Astrocyte (in vitro differentiated cells and primary cell): ENCODE data around the gene TNNT3. TPM values are rescaled to one million over a fixed set of nuclear protein-coding genes. Genes with fewer than 3 reads are reported as not detected.

Source experiments
- DNase-seq: peaks from one replicate; pipeline ENCODE4 v3.0.0-alpha.2; 2010; ENCODE audit warnings: low read depth
- FAIRE-seq: peaks from 2 replicates; lab custom pipeline; 2011; peaks lifted over from hg19 to GRCh38; lab: Jason Lieb, UNC
- H2AFZ ChIP-seq: 2 replicates; pipeline ENCODE4 v1.6.0; 2012; ENCODE audit warnings: low read depth, low read length, inconsistent platforms
- H3K27ac ChIP-seq: 2 replicates; pipeline ENCODE4 v1.5.1; 2011; ENCODE audit warnings: low read depth, low read length, inconsistent platforms
- H3K27me3 ChIP-seq: 2 replicates; pipeline ENCODE4 v1.6.0; 2011; ENCODE audit warnings: low read length, inconsistent platforms; ENCODE audit not compliant: insufficient read depth
- H3K36me3 ChIP-seq: 2 replicates; pipeline ENCODE4 v1.5.1; 2011; ENCODE audit warnings: low read length, inconsistent platforms; ENCODE audit not compliant: insufficient read depth
- H3K4me1 ChIP-seq: 2 replicates; pipeline ENCODE4 v1.5.1; 2011; ENCODE audit warnings: low read length, inconsistent platforms; ENCODE audit not compliant: insufficient read depth
- H3K4me2 ChIP-seq: 2 replicates; pipeline ENCODE4 v1.6.0; 2012; ENCODE audit warnings: low read length, inconsistent platforms
- H3K4me3 ChIP-seq: 2 replicates; pipeline ENCODE4 v1.5.1; 2011; ENCODE audit warnings: low read depth, mild to moderate bottlenecking, low read length, inconsistent platforms; ENCODE audit not compliant: insufficient read depth
- H3K79me2 ChIP-seq: 2 replicates; pipeline ENCODE4 v1.6.0; 2012; ENCODE audit warnings: mild to moderate bottlenecking, low read length, inconsistent platforms; ENCODE audit not compliant: insufficient read depth
- H3K9ac ChIP-seq: 2 replicates; pipeline ENCODE4 v1.6.0; 2012; ENCODE audit warnings: mild to moderate bottlenecking, low read length, inconsistent platforms
- H3K9me3 ChIP-seq: 2 replicates; pipeline ENCODE4 v1.5.1; 2012; ENCODE audit warnings: low read depth, mild to moderate bottlenecking, low read length, inconsistent platforms; ENCODE audit not compliant: insufficient read depth
- H4K20me1 ChIP-seq: 2 replicates; pipeline ENCODE4 v1.6.0; 2012; ENCODE audit warnings: low read length, inconsistent platforms; ENCODE audit not compliant: insufficient read depth
- H3K27ac Mint-ChIP-seq: one replicate; pipeline ENCODE4 v1.8.0; 2021; ENCODE audit warnings: mild to moderate bottlenecking, mixed read lengths; ENCODE audit not compliant: unreplicated experiment
- H3K27me3 Mint-ChIP-seq: one replicate; pipeline ENCODE4 v1.8.0; 2021; ENCODE audit warnings: low read depth, mixed read lengths; ENCODE audit not compliant: unreplicated experiment
- H3K36me3 Mint-ChIP-seq: one replicate; pipeline ENCODE4 v1.8.0; 2021; ENCODE audit warnings: low read depth, mixed read lengths; ENCODE audit not compliant: unreplicated experiment
- H3K4me1 Mint-ChIP-seq: one replicate; pipeline ENCODE4 v1.8.0; 2021; ENCODE audit warnings: low read depth, mixed read lengths; ENCODE audit not compliant: unreplicated experiment
- H3K4me3 Mint-ChIP-seq: one replicate; pipeline ENCODE4 v1.8.0; 2021; ENCODE audit warnings: mild to moderate bottlenecking, moderate library complexity, mixed read lengths; ENCODE audit not compliant: unreplicated experiment
- H3K9me3 Mint-ChIP-seq: one replicate; pipeline ENCODE4 v1.8.0; 2021; ENCODE audit warnings: mild to moderate bottlenecking, mixed read lengths; ENCODE audit not compliant: unreplicated experiment
- EZH2 ChIP-seq: IDR thresholded peaks from 2 replicates; pipeline ENCODE4 v1.6.1; 2012; ENCODE audit warnings: mild to moderate bottlenecking, low read length, inconsistent platforms; ENCODE audit not compliant: insufficient read depth
- total RNA-seq: library from RNA; stranded (reverse); gene quantifications from 2 replicates; pipeline ENCODE4 v1.2.1, GENCODE V29; 2021
- TF ChIP-seq, protein P1 (sequence below): IDR thresholded peaks from 2 replicates; pipeline ENCODE4 v1.5.1; 2011; ENCODE audit warnings: low read depth, mild to moderate bottlenecking, inconsistent platforms, low read length, moderate library complexity; ENCODE audit not compliant: insufficient read depth

Gene TNNT3
- total RNA-seq, 1 donor from 2014 or later, result not detected

DNA sequence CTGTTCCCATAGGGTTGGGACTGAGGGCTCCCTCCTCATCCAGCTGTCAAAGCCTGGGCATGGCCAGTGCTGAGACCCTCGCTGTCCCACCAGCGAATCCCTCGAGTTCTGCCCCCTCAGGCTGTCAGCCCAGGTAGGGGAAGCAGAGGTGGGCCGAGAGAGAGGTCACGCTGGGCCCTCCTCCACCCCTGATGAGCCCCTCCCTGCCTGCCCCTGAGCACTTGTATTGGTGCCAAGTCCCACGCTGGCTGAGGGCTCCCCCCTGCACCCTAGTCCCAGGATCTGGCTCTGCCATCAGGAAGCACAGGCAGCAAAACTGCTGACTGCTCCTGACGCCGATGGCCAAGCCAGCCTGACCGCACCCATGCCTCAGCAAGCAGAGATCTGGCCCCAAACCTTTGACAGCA, 31.2 kb upstream of the TNNT3 start:
- Histone ChIP-seq H3K9me3 (no peaks in the 10 kb centered on the region), H3K36me3 (no peaks in the 10 kb centered on the region), H3K27me3 (peaks cover 2% of the 10 kb centered on the region), H2AFZ (no peak overlapping the region), H3K27ac (no peak overlapping the region), H3K9ac (no peak overlapping the region), H3K4me1 (no peaks in the 10 kb centered on the region), H3K4me3 (no peak overlapping the region), H4K20me1 (no peaks in the 10 kb centered on the region), H3K79me2 (no peaks in the 10 kb centered on the region), H3K4me2 (no peak overlapping the region)
- TF ChIP-seq EZH2, result no peak
- TF ChIP-seq, protein P1, sequence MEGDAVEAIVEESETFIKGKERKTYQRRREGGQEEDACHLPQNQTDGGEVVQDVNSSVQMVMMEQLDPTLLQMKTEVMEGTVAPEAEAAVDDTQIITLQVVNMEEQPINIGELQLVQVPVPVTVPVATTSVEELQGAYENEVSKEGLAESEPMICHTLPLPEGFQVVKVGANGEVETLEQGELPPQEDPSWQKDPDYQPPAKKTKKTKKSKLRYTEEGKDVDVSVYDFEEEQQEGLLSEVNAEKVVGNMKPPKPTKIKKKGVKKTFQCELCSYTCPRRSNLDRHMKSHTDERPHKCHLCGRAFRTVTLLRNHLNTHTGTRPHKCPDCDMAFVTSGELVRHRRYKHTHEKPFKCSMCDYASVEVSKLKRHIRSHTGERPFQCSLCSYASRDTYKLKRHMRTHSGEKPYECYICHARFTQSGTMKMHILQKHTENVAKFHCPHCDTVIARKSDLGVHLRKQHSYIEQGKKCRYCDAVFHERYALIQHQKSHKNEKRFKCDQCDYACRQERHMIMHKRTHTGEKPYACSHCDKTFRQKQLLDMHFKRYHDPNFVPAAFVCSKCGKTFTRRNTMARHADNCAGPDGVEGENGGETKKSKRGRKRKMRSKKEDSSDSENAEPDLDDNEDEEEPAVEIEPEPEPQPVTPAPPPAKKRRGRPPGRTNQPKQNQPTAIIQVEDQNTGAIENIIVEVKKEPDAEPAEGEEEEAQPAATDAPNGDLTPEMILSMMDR, result no peak
- FAIRE-seq (no peak), DNase-seq (no peak)
- Mint-ChIP-seq H3K27ac (no peak overlapping the region), H3K36me3 (no peaks in the 10 kb centered on the region), H3K27me3 (peaks cover 22% of the 10 kb centered on the region), H3K4me3 (no peak overlapping the region), H3K4me1 (no peaks in the 10 kb centered on the region), H3K9me3 (no peaks in the 10 kb centered on the region)

DNA sequence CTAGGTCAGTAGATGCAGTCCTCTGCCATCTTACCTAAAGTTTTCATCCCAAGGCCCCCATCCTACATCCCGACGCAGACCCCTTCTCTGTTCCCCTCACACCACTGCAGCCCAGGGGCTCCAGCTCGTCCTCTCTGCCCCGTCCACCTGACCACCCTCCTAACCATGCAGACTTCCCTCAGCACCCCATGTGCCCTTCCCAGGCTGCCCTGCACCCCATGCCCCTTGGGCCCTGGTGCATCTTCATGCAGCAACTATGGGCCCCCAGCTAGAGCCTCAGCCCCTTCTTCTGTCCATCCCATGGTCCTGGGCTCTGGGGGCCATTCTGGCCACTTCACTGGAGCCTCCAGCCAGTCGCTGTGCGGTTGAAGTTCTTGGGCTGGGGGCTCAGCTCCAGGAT, 30.7 kb upstream of the TNNT3 start:
- Histone ChIP-seq H3K9ac (no peak overlapping the region), H3K4me3 (no peak overlapping the region), H4K20me1 (no peaks in the 10 kb centered on the region), H2AFZ (no peak overlapping the region), H3K36me3 (no peaks in the 10 kb centered on the region), H3K4me2 (no peak overlapping the region), H3K9me3 (no peaks in the 10 kb centered on the region), H3K4me1 (no peaks in the 10 kb centered on the region), H3K79me2 (no peaks in the 10 kb centered on the region), H3K27ac (no peak overlapping the region), H3K27me3 (peaks cover 2% of the 10 kb centered on the region)
- FAIRE-seq (no peak), DNase-seq (no peak)
- Mint-ChIP-seq H3K27ac (no peak overlapping the region), H3K4me3 (no peak overlapping the region), H3K27me3 (peaks cover 26% of the 10 kb centered on the region), H3K9me3 (no peaks in the 10 kb centered on the region), H3K36me3 (no peaks in the 10 kb centered on the region), H3K4me1 (no peaks in the 10 kb centered on the region)
- TF ChIP-seq EZH2, result no peak
- TF ChIP-seq, protein P1, result no peak

DNA sequence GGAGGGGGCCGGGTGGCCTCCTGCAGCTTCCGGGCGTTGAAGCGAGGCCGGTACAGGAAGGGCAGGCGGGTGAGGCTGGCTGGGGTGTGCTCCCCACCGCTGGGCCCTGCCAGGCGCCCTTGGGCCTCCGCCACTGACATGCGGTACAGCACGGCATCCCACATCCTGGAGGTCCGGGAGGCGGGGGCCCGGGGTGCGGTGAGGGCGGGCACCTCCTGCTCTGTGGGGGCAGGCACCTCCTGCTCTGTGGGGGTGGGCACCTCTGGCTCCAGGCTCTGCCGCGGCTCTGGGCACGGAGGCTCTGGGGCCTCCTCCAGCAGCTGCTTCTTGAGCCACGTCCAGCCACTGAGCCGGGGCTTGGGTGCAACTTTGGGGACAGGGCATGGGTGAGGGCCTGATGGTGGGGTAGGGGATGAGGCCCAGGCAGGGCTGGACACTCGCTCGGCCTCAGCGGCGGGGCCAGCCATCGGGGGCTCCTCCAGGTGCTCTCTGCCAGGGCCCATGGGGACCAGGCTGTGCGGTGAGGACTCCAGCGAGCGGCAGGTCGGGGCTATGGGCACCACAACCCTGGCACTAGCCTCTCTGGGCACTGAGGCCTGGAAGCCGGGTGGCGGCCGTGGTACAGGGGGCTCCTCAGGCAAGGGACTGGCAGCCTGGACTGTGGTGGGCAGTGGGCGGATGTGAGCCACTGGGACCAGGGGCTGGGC, 30.1 kb upstream of the TNNT3 start:
- Histone ChIP-seq H3K9ac (no peak overlapping the region), H3K9me3 (no peaks in the 10 kb centered on the region), H3K4me3 (no peak overlapping the region), H3K36me3 (no peaks in the 10 kb centered on the region), H3K4me1 (no peaks in the 10 kb centered on the region), H2AFZ (no peak overlapping the region), H3K79me2 (no peaks in the 10 kb centered on the region), H3K4me2 (no peak overlapping the region), H4K20me1 (no peaks in the 10 kb centered on the region), H3K27ac (no peak overlapping the region), H3K27me3 (peaks cover 2% of the 10 kb centered on the region)
- no peaks in the 10 kb centered on the region for H3K4me1 Mint-ChIP-seq
- no peak overlapping the region for H3K4me3 Mint-ChIP-seq
- H3K9me3 Mint-ChIP-seq, result no peaks in the 10 kb centered on the region
- DNase-seq (no peak), FAIRE-seq (no peak)
- H3K27ac Mint-ChIP-seq, result no peak overlapping the region
- TF ChIP-seq, protein P1, result no peak
- TF ChIP-seq EZH2, result no peak
- H3K36me3 Mint-ChIP-seq, result no peaks in the 10 kb centered on the region
- H3K27me3 Mint-ChIP-seq, result peaks cover 26% of the 10 kb centered on the region
